Smooth muscle cell (in vitro differentiated cells): ENCODE measurements around the gene ZBTB7C. TPM values are rescaled to one million over a fixed set of nuclear protein-coding genes. Genes with fewer than 3 reads are reported as not detected.

Source experiments
- DNase-seq: peaks from one replicate; lab custom pipeline; 2025; ENCODE audit not compliant: unreplicated experiment; lab: John Stamatoyannopoulos, UW
- H2AFZ ChIP-seq: fragments of 200-600 bp; sonication (generic); 2 replicates; pipeline ENCODE4 v1.6.0; 2016; ENCODE audit warnings: antibody characterized with exemption, low read depth, mild to moderate bottlenecking
- H3F3A ChIP-seq: fragments of 200-600 bp; sonication (generic); 2 replicates; pipeline ENCODE4 v1.6.0; 2017; ENCODE audit warnings: antibody characterized with exemption, low read depth
- H3K27ac ChIP-seq: fragments of 200-600 bp; sonication (generic); 2 replicates; pipeline ENCODE4 v1.5.1; 2016; ENCODE audit warnings: low read depth, mild to moderate bottlenecking
- H3K27me3 ChIP-seq: fragments of 200-600 bp; sonication (generic); 2 replicates; pipeline ENCODE4 v1.6.1; 2016; ENCODE audit warnings: low read depth, mild to moderate bottlenecking
- H3K36me3 ChIP-seq: fragments of 200-600 bp; sonication (generic); 2 replicates; pipeline ENCODE4 v1.5.1; 2016; ENCODE audit warnings: low read depth
- H3K4me1 ChIP-seq: fragments of 200-600 bp; sonication (generic); 2 replicates; pipeline ENCODE4 v1.5.1; 2016; ENCODE audit warnings: low read depth
- H3K4me2 ChIP-seq: fragments of 200-600 bp; sonication (generic); 2 replicates; pipeline ENCODE4 v1.6.0; 2016; ENCODE audit warnings: mild to moderate bottlenecking
- H3K4me3 ChIP-seq: fragments of 200-600 bp; sonication (generic); 2 replicates; pipeline ENCODE4 v1.5.1; 2016; ENCODE audit warnings: mild to moderate bottlenecking
- H3K79me2 ChIP-seq: fragments of 200-600 bp; sonication (generic); 2 replicates; pipeline ENCODE4 v1.6.0; 2016; ENCODE audit warnings: low read depth, mild to moderate bottlenecking
- H3K9ac ChIP-seq: fragments of 200-600 bp; sonication (generic); 2 replicates; pipeline ENCODE4 v1.6.0; 2016; ENCODE audit warnings: low read depth
- H3K9me3 ChIP-seq: fragments of 200-600 bp; sonication (generic); replicated peaks from 2 replicates; pipeline ENCODE4 v1.5.1; 2016; ENCODE audit warnings: low read depth
- H4K20me1 ChIP-seq: fragments of 200-600 bp; sonication (generic); 2 replicates; pipeline ENCODE4 v1.6.0; 2016; ENCODE audit warnings: low read depth
- WGBS: methylation state at CpG from one replicate; pipeline ENCODE4 v1.1.7; 2016; ENCODE audit warnings: low lambda C conversion rate; 5-methylcytosine and 5-hydroxymethylcytosine counted together
- polyA plus RNA-seq: library from polyadenylated mRNA; unstranded; fragments of >200 nt; fragmentation: Nextera tagmentation; extraction: Ambion mirVana; gene quantifications from 2 replicates; pipeline ENCODE4 v1.2.1, GENCODE V29; 2016
- total RNA-seq: library from RNA; depleted of rRNA; stranded (reverse); fragments of >200 nt; gene quantifications from 2 replicates; pipeline ENCODE4 v1.2.3, GENCODE V29; 2014
- TF ChIP-seq, protein P1 (sequence below): fragments of 200-600 bp; sonication (generic); IDR thresholded peaks from 2 replicates; pipeline ENCODE4 v1.5.1; 2017; ENCODE audit warnings: borderline replicate concordance, mild to moderate bottlenecking, antibody characterized with exemption; ENCODE audit not compliant: insufficient read depth, poor library complexity, severe bottlenecking

ZBTB7C gene
- total and polyA plus RNA-seq, 2 experiments from 2014 or later, result 0.48 to 0.63 TPM

DNA sequence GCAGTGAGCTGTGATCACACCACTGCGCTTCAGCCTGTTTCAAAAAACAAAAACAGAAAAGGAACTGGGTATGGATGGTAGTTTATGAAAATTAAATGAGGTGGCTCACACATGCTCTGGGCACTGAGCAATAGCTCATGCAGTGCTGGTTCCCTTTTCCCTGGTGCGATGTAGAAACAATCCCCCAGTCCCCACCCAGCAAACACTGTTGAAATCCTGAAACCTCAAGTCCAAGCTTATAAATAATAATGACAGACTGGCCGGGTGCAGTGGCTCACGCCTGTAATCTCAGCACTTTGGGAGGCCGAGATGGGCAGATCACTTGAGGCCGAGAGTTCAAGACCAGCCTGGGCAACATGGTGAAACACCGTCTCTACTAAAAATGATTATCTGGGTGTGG, 423.3 kb downstream of the ZBTB7C start:
- Histone ChIP-seq H3K9me3 (no peaks in the 10 kb centered on the region), H3K4me3 (no peak overlapping the region), H3K27ac (no peak overlapping the region), H3K9ac (no peak overlapping the region), H3F3A (no peaks in the 10 kb centered on the region), H3K4me2 (no peak overlapping the region), H3K36me3 (no peaks in the 10 kb centered on the region), H3K79me2 (no peaks in the 10 kb centered on the region), H3K4me1 (peaks cover 11% of the 10 kb centered on the region), H2AFZ (no peak overlapping the region), H4K20me1 (no peaks in the 10 kb centered on the region), H3K27me3 (no peaks in the 10 kb centered on the region)
- 89% methylated on average over 7 of the region's 7 CpGs for WGBS
- TF ChIP-seq, protein P1, sequence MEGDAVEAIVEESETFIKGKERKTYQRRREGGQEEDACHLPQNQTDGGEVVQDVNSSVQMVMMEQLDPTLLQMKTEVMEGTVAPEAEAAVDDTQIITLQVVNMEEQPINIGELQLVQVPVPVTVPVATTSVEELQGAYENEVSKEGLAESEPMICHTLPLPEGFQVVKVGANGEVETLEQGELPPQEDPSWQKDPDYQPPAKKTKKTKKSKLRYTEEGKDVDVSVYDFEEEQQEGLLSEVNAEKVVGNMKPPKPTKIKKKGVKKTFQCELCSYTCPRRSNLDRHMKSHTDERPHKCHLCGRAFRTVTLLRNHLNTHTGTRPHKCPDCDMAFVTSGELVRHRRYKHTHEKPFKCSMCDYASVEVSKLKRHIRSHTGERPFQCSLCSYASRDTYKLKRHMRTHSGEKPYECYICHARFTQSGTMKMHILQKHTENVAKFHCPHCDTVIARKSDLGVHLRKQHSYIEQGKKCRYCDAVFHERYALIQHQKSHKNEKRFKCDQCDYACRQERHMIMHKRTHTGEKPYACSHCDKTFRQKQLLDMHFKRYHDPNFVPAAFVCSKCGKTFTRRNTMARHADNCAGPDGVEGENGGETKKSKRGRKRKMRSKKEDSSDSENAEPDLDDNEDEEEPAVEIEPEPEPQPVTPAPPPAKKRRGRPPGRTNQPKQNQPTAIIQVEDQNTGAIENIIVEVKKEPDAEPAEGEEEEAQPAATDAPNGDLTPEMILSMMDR, result no peak
- no peak for DNase-seq

DNA sequence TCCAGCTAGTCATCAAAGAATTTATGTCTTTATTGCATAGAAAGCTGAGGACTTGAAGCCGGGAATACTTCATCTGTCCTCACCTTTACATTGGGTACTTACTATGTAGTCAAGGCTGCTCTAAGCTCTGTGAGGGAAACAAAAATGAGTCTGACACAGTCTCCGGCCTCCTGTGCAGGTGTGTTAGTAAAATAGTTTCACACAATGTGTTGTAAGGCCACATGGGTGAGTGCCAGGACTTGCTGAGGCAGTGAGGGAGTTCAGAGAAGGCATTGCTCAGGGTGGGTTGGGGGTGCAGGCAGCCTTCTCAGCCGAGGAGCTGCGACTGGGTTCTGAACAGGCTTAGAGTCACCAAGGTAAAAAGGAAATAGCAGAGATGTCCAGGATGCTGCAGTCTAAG, 424.2 kb downstream of the ZBTB7C start:
- no peaks in the 10 kb centered on the region for H3F3A ChIP-seq
- H3K79me2 ChIP-seq, result no peaks in the 10 kb centered on the region
- H3K9ac ChIP-seq, result no peak overlapping the region
- H3K27me3 ChIP-seq, result no peaks in the 10 kb centered on the region
- H3K36me3 ChIP-seq, result no peaks in the 10 kb centered on the region
- DNase-seq, result no peak
- H4K20me1 ChIP-seq, result no peaks in the 10 kb centered on the region
- WGBS, result 94% methylated on average over 4 of the region's 4 CpGs
- no peak overlapping the region for H3K4me3 ChIP-seq
- H3K4me2 ChIP-seq, result no peak overlapping the region
- H2AFZ ChIP-seq, result no peak overlapping the region
- H3K4me1 ChIP-seq, result peaks cover 20% of the 10 kb centered on the region
- TF ChIP-seq, protein P1, result no peak
- H3K27ac ChIP-seq, result no peak overlapping the region
- H3K9me3 ChIP-seq, result no peaks in the 10 kb centered on the region

DNA sequence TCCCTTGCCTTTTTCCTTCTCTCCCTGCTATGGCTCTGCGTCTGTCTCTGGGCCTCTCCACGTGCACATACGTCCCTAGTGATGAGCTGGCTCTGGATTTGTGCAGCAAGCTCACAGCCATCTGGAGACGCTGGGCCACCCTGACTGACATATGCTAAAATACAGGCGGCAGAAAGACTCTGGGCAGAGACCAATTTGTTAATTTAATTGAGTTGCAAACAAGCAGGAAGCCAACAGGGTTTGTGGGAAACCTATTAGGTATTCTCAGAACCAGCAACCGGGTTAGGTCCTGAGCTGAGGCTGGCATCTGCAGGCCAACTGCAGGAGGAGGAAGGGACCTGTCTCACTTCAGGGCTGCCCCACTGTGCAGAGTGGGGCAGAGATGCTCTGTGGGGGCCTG, 425.2 kb downstream of the ZBTB7C start:
- no peaks in the 10 kb centered on the region for H4K20me1 ChIP-seq
- H3K9ac ChIP-seq, result no peak overlapping the region
- H3K36me3 ChIP-seq, result no peaks in the 10 kb centered on the region
- no peaks in the 10 kb centered on the region for H3K79me2 ChIP-seq
- H3K27me3 ChIP-seq, result no peaks in the 10 kb centered on the region
- H3F3A ChIP-seq, result no peaks in the 10 kb centered on the region
- TF ChIP-seq, protein P1, result no peak
- no peak overlapping the region for H3K4me3 ChIP-seq
- DNase-seq, result no peak
- H3K9me3 ChIP-seq, result no peaks in the 10 kb centered on the region
- peaks cover 31% of the 10 kb centered on the region for H3K4me1 ChIP-seq
- H3K27ac ChIP-seq, result no peak overlapping the region
- no peak overlapping the region for H2AFZ ChIP-seq
- no peak overlapping the region for H3K4me2 ChIP-seq
- 59% methylated on average over 6 of the region's 6 CpGs for WGBS

DNA sequence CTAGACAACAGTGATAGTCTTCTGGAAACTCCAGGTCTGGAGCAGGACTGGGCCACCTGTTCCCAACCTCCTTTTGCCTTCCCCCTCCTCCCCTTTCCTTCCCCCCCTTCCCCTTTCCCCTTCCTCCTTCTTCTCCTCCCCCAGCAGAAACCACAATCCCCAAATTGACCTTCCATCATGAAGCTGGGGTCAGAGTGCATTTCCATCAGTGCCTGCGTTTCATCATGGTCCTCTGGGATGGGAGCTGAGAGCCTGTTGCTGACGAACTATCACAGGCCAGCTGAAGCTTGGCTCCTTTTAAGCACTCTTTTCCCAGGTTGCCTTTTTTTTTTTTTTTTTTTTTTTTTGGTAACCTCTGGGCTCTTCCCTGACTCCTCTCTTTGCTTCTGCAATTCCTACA, 426.1 kb downstream of the ZBTB7C start:
- Histone ChIP-seq H3K9me3 (no peaks in the 10 kb centered on the region), H3K4me3 (no peak overlapping the region), H3F3A (no peaks in the 10 kb centered on the region), H3K27ac (no peak overlapping the region), H3K27me3 (no peaks in the 10 kb centered on the region), H3K4me1 (peaks cover 40% of the 10 kb centered on the region), H3K36me3 (no peaks in the 10 kb centered on the region), H3K4me2 (no peak overlapping the region), H2AFZ (no peak overlapping the region), H3K9ac (no peak overlapping the region), H4K20me1 (no peaks in the 10 kb centered on the region), H3K79me2 (no peaks in the 10 kb centered on the region)
- 91% methylated on average over 2 of the region's 2 CpGs for WGBS
- no peak for DNase-seq
- TF ChIP-seq, protein P1, result no peak
